ENCODE measurements around the gene FCF1. TPM values are rescaled to one million over a fixed set of nuclear protein-coding genes. Genes with fewer than 3 reads are reported as not detected.

The FCF1 gene
- total and polyA plus RNA-seq, 2 of the 13 experiments (the other 11 are each of a cell fraction or from before 2014, with no cell fraction given): 31.0 to 44.4 TPM

GRCh38 chr14:74723134-74723533, 10.2 kb downstream of the FCF1 start:
- no TSS peak for BruUV-seq (replicated peaks)
- Histone ChIP-seq H3K36me3 (replicated peaks in 1 of 2; ENCODE audit: control insufficient read depth in 1 of 2, insufficient read depth in 2 of 2, low read length in 2 of 2) (peaks cover 3 to 15% of the 10 kb centered on the region in 2 experiments; a peak in 3 of 5 replicates), H3K4me3 (replicated peaks in 1 of 3; ENCODE audit: insufficient read depth in 1 of 3, low read depth in 2 of 3, low read length in 3 of 3) (no peak overlapping the region), H3K79me2 (ENCODE audit: insufficient read depth, low read length) (no peaks in the 10 kb centered on the region), H3K4me2 (ENCODE audit: low read depth, low read length) (no peak overlapping the region), H3K4me1 (ENCODE audit: insufficient read depth, low read length) (no peaks in the 10 kb centered on the region), H3K9ac (ENCODE audit: insufficient read depth, low read depth, low read length) (no peak overlapping the region), H3K27me3 (ENCODE audit: control insufficient read depth in 1 of 2, insufficient read depth in 2 of 2, low read length in 2 of 2) (no peaks in the 10 kb centered on the region), H3K9me3 (ENCODE audit: low read length) (no peaks in the 10 kb centered on the region), H2AFZ (ENCODE audit: low read length) (no peak overlapping the region), H3K27ac (ENCODE audit: extremely low read length, insufficient read depth, low read length) (no peak overlapping the region), H4K20me1 (ENCODE audit: insufficient read depth, low read length) (no peaks in the 10 kb centered on the region)
- peak in 1 of 2 experiments; percentile 10; a peak in 1 of 4 replicates for TF ChIP-seq MAFK (conservative IDR thresholded peaks at IDR 0.05 in 1 of 2, IDR thresholded peaks at IDR 0.05 in 1 of 2; ENCODE audit: low read length in 2 of 2)
- TF ChIP-seq KDM2A (CRISPR knock-in tag; IDR thresholded peaks at IDR 0.05; ENCODE audit: borderline replicate concordance, low read depth): no peak
- FAIRE-seq (no peak), ATAC-seq (no peak), DNase-seq (ENCODE audit: low spot score) (no peak)
- 96% methylated on average over 3 of the region's 3 CpGs for WGBS (ENCODE audit: low lambda C conversion rate)
- CTCF ChIA-PET (ENCODE audit: low intra/inter-chr PET ratio, low total read pairs): no interaction called here
- POLR2A ChIA-PET: no interaction called here
- in situ Hi-C loops (cut with HindIII; ENCODE audit: extremely low pct_ligation_motif_present, low pct_unique_long_range_greater_than_20kb) (no loop called here), intact Hi-C loops (cut with micrococcal nuclease; ENCODE audit: unreplicated experiment) (no loop called here)

- WGBS (ENCODE audit: low lambda C conversion rate): 98% methylated on average over 2 of the region's 2 CpGs
- ChIA-PET POLR2A (no interaction called here), CTCF (ENCODE audit: low intra/inter-chr PET ratio, low total read pairs) (no interaction called here)
- Histone ChIP-seq H3K36me3 (replicated peaks in 1 of 2; ENCODE audit: control insufficient read depth in 1 of 2, insufficient read depth in 2 of 2, low read length in 2 of 2) (peaks cover 3 to 25% of the 10 kb centered on the region in 2 experiments), H3K9me3 (ENCODE audit: low read length) (no peaks in the 10 kb centered on the region), H3K4me2 (ENCODE audit: low read depth, low read length) (no peak overlapping the region), H4K20me1 (ENCODE audit: insufficient read depth, low read length) (no peaks in the 10 kb centered on the region), H3K9ac (ENCODE audit: insufficient read depth, low read depth, low read length) (no peak overlapping the region), H2AFZ (ENCODE audit: low read length) (no peak overlapping the region), H3K4me1 (ENCODE audit: insufficient read depth, low read length) (no peaks in the 10 kb centered on the region), H3K27me3 (ENCODE audit: control insufficient read depth in 1 of 2, insufficient read depth in 2 of 2, low read length in 2 of 2) (no peaks in the 10 kb centered on the region), H3K79me2 (ENCODE audit: insufficient read depth, low read length) (no peaks in the 10 kb centered on the region), H3K4me3 (replicated peaks in 1 of 3; ENCODE audit: insufficient read depth in 1 of 3, low read depth in 2 of 3, low read length in 3 of 3) (no peak overlapping the region), H3K27ac (ENCODE audit: extremely low read length, insufficient read depth, low read length) (no peak overlapping the region)
- DNase-seq (ENCODE audit: low spot score) (no peak), ATAC-seq (no peak), FAIRE-seq (no peak)
- intact Hi-C loops (cut with micrococcal nuclease; ENCODE audit: unreplicated experiment): no loop called here
- in situ Hi-C loops (cut with HindIII; ENCODE audit: extremely low pct_ligation_motif_present, low pct_unique_long_range_greater_than_20kb): no loop called here
- no TSS peak for BruUV-seq (replicated peaks)
- TF ChIP-seq MEF2D (CRISPR knock-in tag; IDR thresholded peaks at IDR 0.05): no peak
- no peak for TF ChIP-seq STAG1 (CRISPR knock-in tag; IDR thresholded peaks at IDR 0.05)
- TF ChIP-seq ZNF317 (CRISPR knock-in tag; IDR thresholded peaks at IDR 0.05): no peak
- TF ChIP-seq CHCHD3 (CRISPR knock-in tag; IDR thresholded peaks at IDR 0.05): no peak
- no peak for TF ChIP-seq FOXM1 (CRISPR knock-in tag; IDR thresholded peaks at IDR 0.05)
- TF ChIP-seq DDIT3 (CRISPR knock-in tag; IDR thresholded peaks at IDR 0.05): no peak
- TF ChIP-seq, protein P1, sequence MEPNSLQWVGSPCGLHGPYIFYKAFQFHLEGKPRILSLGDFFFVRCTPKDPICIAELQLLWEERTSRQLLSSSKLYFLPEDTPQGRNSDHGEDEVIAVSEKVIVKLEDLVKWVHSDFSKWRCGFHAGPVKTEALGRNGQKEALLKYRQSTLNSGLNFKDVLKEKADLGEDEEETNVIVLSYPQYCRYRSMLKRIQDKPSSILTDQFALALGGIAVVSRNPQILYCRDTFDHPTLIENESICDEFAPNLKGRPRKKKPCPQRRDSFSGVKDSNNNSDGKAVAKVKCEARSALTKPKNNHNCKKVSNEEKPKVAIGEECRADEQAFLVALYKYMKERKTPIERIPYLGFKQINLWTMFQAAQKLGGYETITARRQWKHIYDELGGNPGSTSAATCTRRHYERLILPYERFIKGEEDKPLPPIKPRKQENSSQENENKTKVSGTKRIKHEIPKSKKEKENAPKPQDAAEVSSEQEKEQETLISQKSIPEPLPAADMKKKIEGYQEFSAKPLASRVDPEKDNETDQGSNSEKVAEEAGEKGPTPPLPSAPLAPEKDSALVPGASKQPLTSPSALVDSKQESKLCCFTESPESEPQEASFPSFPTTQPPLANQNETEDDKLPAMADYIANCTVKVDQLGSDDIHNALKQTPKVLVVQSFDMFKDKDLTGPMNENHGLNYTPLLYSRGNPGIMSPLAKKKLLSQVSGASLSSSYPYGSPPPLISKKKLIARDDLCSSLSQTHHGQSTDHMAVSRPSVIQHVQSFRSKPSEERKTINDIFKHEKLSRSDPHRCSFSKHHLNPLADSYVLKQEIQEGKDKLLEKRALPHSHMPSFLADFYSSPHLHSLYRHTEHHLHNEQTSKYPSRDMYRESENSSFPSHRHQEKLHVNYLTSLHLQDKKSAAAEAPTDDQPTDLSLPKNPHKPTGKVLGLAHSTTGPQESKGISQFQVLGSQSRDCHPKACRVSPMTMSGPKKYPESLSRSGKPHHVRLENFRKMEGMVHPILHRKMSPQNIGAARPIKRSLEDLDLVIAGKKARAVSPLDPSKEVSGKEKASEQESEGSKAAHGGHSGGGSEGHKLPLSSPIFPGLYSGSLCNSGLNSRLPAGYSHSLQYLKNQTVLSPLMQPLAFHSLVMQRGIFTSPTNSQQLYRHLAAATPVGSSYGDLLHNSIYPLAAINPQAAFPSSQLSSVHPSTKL (CRISPR knock-in tag; IDR thresholded peaks at IDR 0.05): no peak
- no peak for TF ChIP-seq HBP1 (CRISPR knock-in tag; IDR thresholded peaks at IDR 0.05; ENCODE audit: low read depth)
- no peak for TF ChIP-seq NFE2 (CRISPR knock-in tag; IDR thresholded peaks at IDR 0.05)
Measured at GRCh38 chr14:74732387-74732786, 19.4 kb downstream of the FCF1 start.
